ENCODE results near the gene HOXA7.
A peak's percentile ranks its signal among the peaks of the same experiment; 100 is the strongest.

The HOXA7 gene

GRCh38 chr7:27138985-27139333 lies 17.5 kb downstream of the HOXA7 start:
- Histone ChIP-seq H3K27ac (ENCODE audit: extremely low read depth, low read depth, low read length) (peak overlapping the region; percentile 98; the same call in 1 of the 2 replicates), H3K36me3 (ENCODE audit: control insufficient read depth in 2 of 2, insufficient read depth in 1 of 2, low read length in 2 of 2) (peaks cover 0 to 34% of the 10 kb centered on the region in 2 experiments; a peak in 1 of 3 replicates), H3K9me3 (ENCODE audit: control insufficient read depth, insufficient read depth, low read depth, low read length) (no peaks in the 10 kb centered on the region), H3K4me1 (ENCODE audit: control insufficient read depth, insufficient read depth, low read length) (peaks cover 38% of the 10 kb centered on the region), H3K4me3 (ENCODE audit: low read depth, low read length) (no peak overlapping the region)
- ChIA-PET POLR2A (interaction anchor here (0.6 kb wide), 1 partner anchor 18 kb away, joined by 3 read pairs; no protein-coding TSS in a partner anchor), CTCF (no interaction called here)
- TF ChIP-seq ZNF335 (tag by site-specific recombination; conservative IDR thresholded peaks at IDR 0.05) (peak; percentile 73), PRDM1 (tag by site-specific recombination; IDR thresholded peaks at IDR 0.05) (peak; percentile 58; the same call in 1 of the 2 replicates), ZFP37 (tag by site-specific recombination; IDR thresholded peaks at IDR 0.05) (peak; percentile 16; the same call in 1 of the 2 replicates), ZNF426 (tag by site-specific recombination; IDR thresholded peaks at IDR 0.05) (peak; percentile 5; the same call in 1 of the 2 replicates), FEZF1 (tag by site-specific recombination; IDR thresholded peaks at IDR 0.05) (peak; percentile 87), ZBTB20 (tag by site-specific recombination; IDR thresholded peaks at IDR 0.05) (peak; percentile 48; the same call in 1 of the 2 replicates), PRDM6 (tag by site-specific recombination; IDR thresholded peaks at IDR 0.05) (no peak), ZNF560 (tag by site-specific recombination; IDR thresholded peaks at IDR 0.05; ENCODE audit: borderline replicate concordance) (no peak), ZNF366 (tag by site-specific recombination; conservative IDR thresholded peaks at IDR 0.05) (peak; percentile 53)

DNA sequence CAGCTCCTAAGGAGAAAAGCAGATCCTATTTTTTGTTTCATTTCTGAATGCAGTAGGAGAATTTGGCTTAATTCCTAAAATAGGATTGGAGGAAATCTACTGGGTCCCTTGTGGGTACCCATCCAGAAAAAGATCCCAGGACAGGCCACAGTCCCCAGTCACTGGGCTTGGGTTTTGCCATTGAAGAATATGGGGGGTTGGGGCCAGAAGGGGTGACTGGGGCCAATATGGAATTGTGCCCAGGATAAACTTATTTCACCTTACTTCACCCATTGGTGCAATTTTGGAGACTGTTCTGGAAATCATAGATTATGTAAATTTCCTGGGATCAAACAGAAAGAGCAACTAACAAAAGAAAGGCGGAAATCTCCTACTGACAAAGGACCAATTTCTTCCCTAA lies 18.0 kb downstream of the HOXA7 start:
- Histone ChIP-seq H3K36me3 (ENCODE audit: control insufficient read depth in 2 of 2, insufficient read depth in 1 of 2, low read length in 2 of 2) (peaks cover 0 to 34% of the 10 kb centered on the region in 2 experiments; a peak in 1 of 3 replicates), H3K27ac (ENCODE audit: extremely low read depth, low read depth, low read length) (peak overlapping the region; percentile 98; the same call in 1 of the 2 replicates), H3K9me3 (ENCODE audit: control insufficient read depth, insufficient read depth, low read depth, low read length) (no peaks in the 10 kb centered on the region), H3K4me3 (ENCODE audit: low read depth, low read length) (no peak overlapping the region), H3K4me1 (ENCODE audit: control insufficient read depth, insufficient read depth, low read length) (peaks cover 42% of the 10 kb centered on the region)
- TF ChIP-seq, protein P1, sequence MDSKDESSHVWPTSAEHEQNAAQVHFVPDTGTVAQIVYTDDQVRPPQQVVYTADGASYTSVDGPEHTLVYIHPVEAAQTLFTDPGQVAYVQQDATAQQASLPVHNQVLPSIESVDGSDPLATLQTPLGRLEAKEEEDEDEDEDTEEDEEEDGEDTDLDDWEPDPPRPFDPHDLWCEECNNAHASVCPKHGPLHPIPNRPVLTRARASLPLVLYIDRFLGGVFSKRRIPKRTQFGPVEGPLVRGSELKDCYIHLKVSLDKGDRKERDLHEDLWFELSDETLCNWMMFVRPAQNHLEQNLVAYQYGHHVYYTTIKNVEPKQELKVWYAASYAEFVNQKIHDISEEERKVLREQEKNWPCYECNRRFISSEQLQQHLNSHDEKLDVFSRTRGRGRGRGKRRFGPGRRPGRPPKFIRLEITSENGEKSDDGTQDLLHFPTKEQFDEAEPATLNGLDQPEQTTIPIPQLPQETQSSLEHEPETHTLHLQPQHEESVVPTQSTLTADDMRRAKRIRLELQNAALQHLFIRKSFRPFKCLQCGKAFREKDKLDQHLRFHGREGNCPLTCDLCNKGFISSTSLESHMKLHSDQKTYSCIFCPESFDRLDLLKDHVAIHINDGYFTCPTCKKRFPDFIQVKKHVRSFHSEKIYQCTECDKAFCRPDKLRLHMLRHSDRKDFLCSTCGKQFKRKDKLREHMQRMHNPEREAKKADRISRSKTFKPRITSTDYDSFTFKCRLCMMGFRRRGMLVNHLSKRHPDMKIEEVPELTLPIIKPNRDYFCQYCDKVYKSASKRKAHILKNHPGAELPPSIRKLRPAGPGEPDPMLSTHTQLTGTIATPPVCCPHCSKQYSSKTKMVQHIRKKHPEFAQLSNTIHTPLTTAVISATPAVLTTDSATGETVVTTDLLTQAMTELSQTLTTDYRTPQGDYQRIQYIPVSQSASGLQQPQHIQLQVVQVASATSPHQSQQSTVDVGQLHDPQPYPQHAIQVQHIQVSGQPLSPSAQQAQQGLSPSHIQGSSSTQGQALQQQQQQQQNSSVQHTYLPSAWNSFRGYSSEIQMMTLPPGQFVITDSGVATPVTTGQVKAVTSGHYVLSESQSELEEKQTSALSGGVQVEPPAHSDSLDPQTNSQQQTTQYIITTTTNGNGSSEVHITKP (tag by site-specific recombination; IDR thresholded peaks at IDR 0.05): peak; percentile 78
- TF ChIP-seq REST (tag by site-specific recombination; IDR thresholded peaks at IDR 0.05): no peak
- CTCF ChIA-PET: interaction anchor here (0.6 kb wide), 1 partner anchor 10 kb away, joined by 3 read pairs; no protein-coding TSS in a partner anchor
- POLR2A ChIA-PET: no interaction called here
